Left hindlimb (tissue), 1 donor: Measurements from ENCODE around the gene PIP4P1.
A peak's percentile ranks its signal among the peaks of the same experiment; 100 is the strongest.

ENCODE experiments used
- DNase-seq: peaks from one replicate; pipeline ENCODE4 v3.0.0-alpha.2; 2018

PIP4P1 gene

GRCh38 chr14:20434701-20435581 lies 26.3 kb downstream of the PIP4P1 start:
- DNase-seq = no peak

- DNase-seq = no peak
Measured at GRCh38 chr14:20429801-20430669, 31.2 kb downstream of the PIP4P1 start.

- no peak for DNase-seq
Measured at GRCh38 chr14:20428802-20429201, 32.4 kb downstream of the PIP4P1 start.

GRCh38 chr14:20428010-20428365 lies 33.2 kb downstream of the PIP4P1 start:
- no peak for DNase-seq

GRCh38 chr14:20427231-20428009 lies 33.8 kb downstream of the PIP4P1 start:
- no peak for DNase-seq

GRCh38 chr14:20424851-20425250 lies 36.4 kb downstream of the PIP4P1 start:
- DNase-seq = no peak

GRCh38 chr14:20422886-20423285 lies 38.3 kb downstream of the PIP4P1 start:
- no peak for DNase-seq

GRCh38 chr14:20421267-20421666 lies 40.0 kb downstream of the PIP4P1 start:
- no peak for DNase-seq

GRCh38 chr14:20419419-20419818 lies 41.8 kb downstream of the PIP4P1 start:
- no peak for DNase-seq

- no peak for DNase-seq
Measured at GRCh38 chr14:20418501-20418909, 42.7 kb downstream of the PIP4P1 start.

GRCh38 chr14:20417250-20418186 lies 43.7 kb downstream of the PIP4P1 start:
- no peak for DNase-seq

GRCh38 chr14:20416223-20416622 lies 45.0 kb downstream of the PIP4P1 start:
- no peak for DNase-seq

GRCh38 chr14:20415782-20416206 lies 45.4 kb downstream of the PIP4P1 start:
- DNase-seq = no peak

GRCh38 chr14:20413744-20414082 lies 47.5 kb downstream of the PIP4P1 start:
- no peak for DNase-seq

GRCh38 chr14:20412876-20413743 lies 48.1 kb downstream of the PIP4P1 start, which contains the start of gene TEP1:
Gene TEP1 (minus strand): TSS chr14:20413501. CDS start chr14:20408439, 5,062 bp downstream.
- peak; percentile 92 for DNase-seq

- no peak for DNase-seq
Measured at GRCh38 chr14:20412411-20412810, 48.8 kb downstream of the PIP4P1 start.

GRCh38 chr14:20409226-20409625 lies 52.0 kb downstream of the PIP4P1 start:
- DNase-seq = no peak
